Activated naive CD4-positive, alpha-beta T cell treated with anti-CD3 and anti-CD28 coated beads, Interleukin-2, amount 50 U/mL, for 72 hours (primary cell): ENCODE data around the gene RNF144B. TPM values are rescaled to one million over a fixed set of nuclear protein-coding genes. Genes with fewer than 3 reads are reported as not detected.

Experiments used
- ATAC-seq, 2 donors: fragments of 150-1000 bp; cut with Tn5 transposase; 2 replicates each; pipeline ENCODE4 v1.10.0; 2021; ENCODE audit warnings: mild to moderate bottlenecking in 2 of 2, moderate library complexity in 2 of 2
- DNase-seq, 2 donors: peaks; one replicate each; pipeline ENCODE4 v3.0.0; 2021 to 2022; ENCODE audit warnings: low spot score in 2 of 2
- H3K27ac Mint-ChIP-seq, 2 donors: one replicate each; pipeline ENCODE4 v1.8.0; 2022; ENCODE audit warnings: mild to moderate bottlenecking in 2 of 2, mixed read lengths in 2 of 2
- H3K36me3 Mint-ChIP-seq, 2 donors: one replicate each; pipeline ENCODE4 v1.8.0; 2022; ENCODE audit warnings: mixed read lengths in 2 of 2
- H3K9me3 Mint-ChIP-seq, 2 donors: one replicate each; pipeline ENCODE4 v1.8.0; 2022; ENCODE audit warnings: mixed read lengths in 2 of 2
- total RNA-seq, 2 donors: library from RNA; stranded (reverse); gene quantifications; one replicate each; pipeline ENCODE4 v1.2.3, GENCODE V29; 2022

The RNF144B gene
- total RNA-seq, 2 donors from 2014 or later, result 0.91 to 0.95 TPM

DNA sequence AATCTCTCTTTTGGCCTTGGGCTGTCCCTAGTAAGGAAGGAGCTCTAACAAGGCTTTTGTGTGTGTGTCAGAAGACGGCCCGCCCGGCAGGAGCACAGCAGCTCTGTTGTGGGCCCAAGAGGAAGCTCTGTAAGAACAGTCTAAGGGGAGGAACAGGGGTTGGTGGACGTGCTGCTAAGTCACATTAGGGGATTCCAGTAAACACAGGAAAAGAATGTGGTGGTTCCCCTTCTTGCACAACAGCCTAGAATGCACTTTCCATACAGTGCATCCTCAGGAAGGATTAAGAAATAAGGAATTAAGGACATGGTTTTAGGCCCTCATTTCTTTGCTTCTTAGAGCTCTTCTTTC lies 114.5 kb downstream of the RNF144B start:
- DNase-seq, result no peak

DNA sequence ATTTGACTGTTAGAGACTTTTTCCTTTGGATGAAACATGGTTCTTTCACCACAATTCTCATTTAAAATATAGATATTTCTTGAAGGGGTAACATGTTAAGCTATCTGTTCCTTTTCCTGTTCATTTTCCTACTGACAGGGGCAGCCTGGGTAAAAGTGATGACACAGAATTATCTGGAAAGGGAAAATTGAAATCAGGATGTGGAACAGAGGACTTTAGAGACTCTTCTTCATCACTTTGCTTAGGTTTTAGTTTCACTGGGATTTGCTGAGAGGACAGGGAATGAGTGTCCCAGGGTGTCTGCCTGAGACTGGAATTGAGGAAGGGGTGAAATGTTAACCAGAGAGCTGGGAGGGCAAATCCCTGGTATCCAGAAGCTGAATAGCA lies 116.0 kb downstream of the RNF144B start:
- Mint-ChIP-seq H3K9me3 (no peaks in the 10 kb centered on the region), H3K27ac (no peak overlapping the region), H3K36me3 (no peaks in the 10 kb centered on the region)
- ATAC-seq, result no peak
- no peak for DNase-seq

More for the DNA sequence above, 114.5 kb downstream of the RNF144B start:
- Mint-ChIP-seq H3K27ac (no peak overlapping the region), H3K36me3 (no peaks in the 10 kb centered on the region), H3K9me3 (no peaks in the 10 kb centered on the region)
- peak in 1 of 2 donors; percentile 47 for ATAC-seq

- ATAC-seq (peak; percentile 64 to 73), DNase-seq (no peak)
- H3K9me3 Mint-ChIP-seq, result no peaks in the 10 kb centered on the region
- H3K27ac Mint-ChIP-seq, result no peak overlapping the region
- H3K36me3 Mint-ChIP-seq, result no peaks in the 10 kb centered on the region
These were observed 116.6 kb downstream of the RNF144B start for GRCh38 chr6:18503593-18504231.

DNA sequence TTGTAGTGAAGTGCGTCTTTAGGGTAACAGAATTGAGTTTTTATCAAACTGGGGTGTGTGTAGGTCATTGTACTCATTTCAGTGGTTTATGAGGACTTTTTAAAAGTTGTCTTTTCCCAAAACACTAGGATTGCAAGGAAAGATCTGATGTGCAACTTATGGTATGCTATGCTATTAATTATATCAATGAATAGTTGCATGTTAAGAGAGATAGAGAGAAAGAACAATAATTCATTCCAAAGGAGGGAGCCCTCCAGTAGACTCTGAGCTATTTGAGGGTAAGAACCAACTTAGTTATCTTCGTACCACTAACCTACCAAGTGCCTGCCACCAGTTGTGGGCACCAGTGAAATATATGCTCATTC lies 117.1 kb downstream of the RNF144B start:
- Mint-ChIP-seq H3K9me3 (no peaks in the 10 kb centered on the region), H3K36me3 (no peaks in the 10 kb centered on the region), H3K27ac (no peak overlapping the region)
- DNase-seq (no peak), ATAC-seq (no peak)

DNA sequence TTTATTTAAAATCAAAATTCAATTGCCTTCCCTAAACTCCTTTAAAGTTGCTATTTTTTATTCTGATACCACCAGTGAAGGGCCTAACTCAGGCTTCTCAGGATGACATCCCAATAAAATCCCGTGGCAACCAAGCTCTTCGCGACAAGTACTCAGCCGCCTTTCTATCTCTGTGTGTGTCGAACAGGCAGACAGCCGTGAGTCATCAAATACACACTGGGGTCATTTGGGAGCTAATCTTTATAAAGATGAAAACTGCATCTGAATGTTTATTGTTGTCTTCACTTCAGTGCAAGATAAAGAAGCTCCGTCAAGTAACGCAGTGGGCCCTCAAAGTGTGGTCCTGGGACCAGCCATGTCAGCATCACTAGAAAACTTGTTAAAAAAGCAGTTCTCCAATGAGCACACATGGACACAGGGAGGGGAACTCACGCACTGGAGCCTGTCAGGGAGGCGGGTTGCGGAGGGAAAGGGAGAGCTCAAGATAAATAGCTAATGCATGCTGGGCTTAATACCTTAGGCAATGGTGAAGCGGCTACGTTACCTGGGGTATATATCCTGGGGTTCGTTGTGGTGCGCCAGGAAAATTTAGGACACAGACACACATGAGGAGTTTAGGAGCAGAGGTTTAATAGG lies 119.3 kb downstream of the RNF144B start:
- H3K36me3 Mint-ChIP-seq, result no peaks in the 10 kb centered on the region
- ATAC-seq, result no peak
- DNase-seq, result no peak
- no peak overlapping the region for H3K27ac Mint-ChIP-seq
- no peaks in the 10 kb centered on the region for H3K9me3 Mint-ChIP-seq

GRCh38 chr6:18507018-18507415 lies 119.9 kb downstream of the RNF144B start:
- H3K9me3 Mint-ChIP-seq, result no peaks in the 10 kb centered on the region
- H3K36me3 Mint-ChIP-seq, result no peaks in the 10 kb centered on the region
- no peak for ATAC-seq
- H3K27ac Mint-ChIP-seq, result no peak overlapping the region
- DNase-seq, result no peak

DNA sequence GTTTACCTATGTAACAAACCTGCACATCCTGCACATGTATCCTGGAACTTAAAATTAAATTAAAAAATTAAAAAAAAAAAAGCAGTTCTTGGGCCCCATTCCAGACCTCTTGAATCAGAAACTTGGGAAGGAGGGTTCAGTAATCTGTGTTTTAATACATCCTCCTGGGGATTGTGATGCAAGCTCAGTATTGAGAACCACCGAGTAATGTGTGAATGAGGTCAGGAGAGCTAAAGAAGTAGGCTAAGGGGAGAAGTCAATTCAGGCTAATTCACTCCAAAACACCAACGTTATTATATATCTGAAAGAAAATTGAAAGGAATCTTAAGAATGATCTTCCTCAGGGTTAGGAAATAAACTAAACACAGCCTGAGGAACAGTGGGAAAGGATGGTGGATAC lies 120.4 kb downstream of the RNF144B start:
- Mint-ChIP-seq H3K36me3 (no peaks in the 10 kb centered on the region), H3K9me3 (no peaks in the 10 kb centered on the region)
- no peak for ATAC-seq

DNA sequence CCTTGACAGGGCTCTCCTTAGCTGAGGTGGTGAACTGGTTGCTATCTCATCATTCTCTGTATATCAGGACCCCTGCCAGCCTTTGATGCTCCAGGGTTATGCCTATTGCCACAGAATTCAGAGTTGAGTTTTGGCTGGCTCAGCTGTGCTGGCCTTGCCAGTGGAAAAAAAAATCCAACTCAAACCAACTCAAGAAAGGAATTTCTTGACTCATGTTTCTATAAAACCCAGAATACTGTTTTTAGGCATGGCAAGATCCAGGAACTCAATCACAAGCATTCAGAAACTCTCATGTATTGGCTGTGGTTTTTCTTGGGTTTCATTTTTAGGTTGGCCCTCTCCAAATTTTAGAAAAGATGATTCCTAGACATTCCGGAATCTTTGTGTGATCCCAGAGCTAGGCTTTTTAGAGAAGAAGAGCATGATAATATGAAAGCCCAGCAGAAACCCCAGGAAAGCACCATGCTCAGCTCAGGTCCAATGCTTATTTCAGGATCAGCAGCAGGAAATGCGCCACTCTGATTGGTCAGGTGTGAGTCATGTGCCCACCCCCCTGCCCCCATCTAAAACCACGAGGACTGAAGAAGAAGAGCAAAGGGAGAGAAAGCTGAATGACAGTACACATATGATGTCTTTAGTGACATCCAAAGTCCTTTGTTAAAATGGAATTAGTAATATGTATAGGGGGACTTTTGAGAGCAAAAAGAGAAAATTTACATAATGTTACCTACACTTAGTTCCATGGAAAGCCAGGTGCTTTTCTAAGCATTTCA lies 122.9 kb downstream of the RNF144B start:
- ATAC-seq (peak; percentile 54 to 56), DNase-seq (no peak)
- Mint-ChIP-seq H3K27ac (no peak overlapping the region), H3K36me3 (no peaks in the 10 kb centered on the region), H3K9me3 (no peaks in the 10 kb centered on the region)

More for the DNA sequence above, 120.4 kb downstream of the RNF144B start:
- DNase-seq, result no peak
- no peak overlapping the region for H3K27ac Mint-ChIP-seq

- Mint-ChIP-seq H3K27ac (no peak overlapping the region), H3K9me3 (no peaks in the 10 kb centered on the region), H3K36me3 (no peaks in the 10 kb centered on the region)
- ATAC-seq (no peak), DNase-seq (no peak)
These were observed 123.5 kb downstream of the RNF144B start for GRCh38 chr6:18510644-18511033.

GRCh38 chr6:18511211-18511610 lies 124.1 kb downstream of the RNF144B start:
- no peak overlapping the region for H3K27ac Mint-ChIP-seq
- no peaks in the 10 kb centered on the region for H3K9me3 Mint-ChIP-seq
- DNase-seq (no peak), ATAC-seq (no peak)
- no peaks in the 10 kb centered on the region for H3K36me3 Mint-ChIP-seq

DNA sequence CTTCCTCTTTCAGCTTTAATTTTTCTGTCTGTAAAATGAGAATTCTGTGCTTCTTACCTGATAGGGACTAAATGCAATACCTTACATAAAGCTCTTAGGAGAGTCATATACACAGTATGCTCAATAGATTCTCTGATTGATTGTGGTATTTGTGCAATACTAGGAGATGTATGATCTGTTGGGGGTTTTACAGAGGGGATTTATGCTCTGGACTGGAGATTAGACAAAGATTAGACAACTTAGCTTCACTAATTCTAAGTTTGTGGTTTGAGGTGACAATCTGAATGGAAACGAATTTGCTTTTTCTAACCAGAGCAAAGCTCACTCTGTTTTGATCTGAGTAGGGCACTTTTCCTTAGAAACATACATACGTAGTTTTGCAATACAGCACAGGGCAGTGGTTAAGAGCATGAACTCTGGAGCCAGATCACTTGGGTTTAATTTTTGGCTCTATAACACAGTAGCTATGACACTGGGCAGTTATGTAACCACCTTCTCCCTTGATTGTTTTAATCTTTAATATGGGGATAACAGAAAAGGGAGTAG lies 126.2 kb downstream of the RNF144B start:
- H3K9me3 Mint-ChIP-seq, result no peaks in the 10 kb centered on the region
- H3K36me3 Mint-ChIP-seq, result no peaks in the 10 kb centered on the region
- no peak overlapping the region for H3K27ac Mint-ChIP-seq
- ATAC-seq, result peak; percentile 74 to 82
- no peak for DNase-seq

GRCh38 chr6:18514180-18514579 lies 127.0 kb downstream of the RNF144B start:
- H3K36me3 Mint-ChIP-seq, result no peaks in the 10 kb centered on the region
- no peak overlapping the region for H3K27ac Mint-ChIP-seq
- no peak for ATAC-seq
- DNase-seq, result no peak
- no peaks in the 10 kb centered on the region for H3K9me3 Mint-ChIP-seq

DNA sequence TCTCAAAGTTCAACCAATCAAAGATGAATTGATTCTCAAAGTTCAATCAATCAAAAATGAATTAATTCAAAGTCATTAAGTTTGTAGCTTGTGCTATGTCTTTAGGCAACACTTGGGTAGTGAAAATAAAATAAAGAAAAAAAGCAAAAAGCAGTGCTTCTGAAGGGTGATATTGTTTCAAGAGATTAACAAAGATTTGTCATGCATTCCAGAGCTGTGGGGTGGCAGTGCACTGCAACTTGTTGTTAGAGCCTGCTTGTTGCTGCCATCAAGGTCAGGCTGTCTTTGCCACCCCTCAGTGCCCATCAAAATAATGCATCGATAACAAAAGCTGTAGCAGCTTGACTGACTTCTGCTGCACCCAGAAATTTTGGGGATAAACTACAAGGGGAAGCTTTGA lies 128.6 kb downstream of the RNF144B start:
- DNase-seq, result no peak
- H3K9me3 Mint-ChIP-seq, result no peaks in the 10 kb centered on the region
- no peak overlapping the region for H3K27ac Mint-ChIP-seq
- no peak for ATAC-seq
- H3K36me3 Mint-ChIP-seq, result no peaks in the 10 kb centered on the region

Other genes starting within 250 kb of the RNF144B start
- gene TPMT, start 232.3 kb upstream of the RNF144B start, total RNA-seq, result 1 to 10 TPM; 3.9 to 9.4 TPM
- 1 to 10 TPM; 7.7 to 10.0 TPM for gene KDM1B, start 231.9 kb upstream of the RNF144B start, total RNA-seq
- 100 to 1,000 TPM; 185 to 239 TPM for gene DEK, start 122.8 kb upstream of the RNF144B start, total RNA-seq